HG03354 (cell line): ENCODE measurements around the gene PODXL2.
"Not testable (repeated sequence)": the region's sequence is repeated elsewhere in the genome, so short reads cannot be mapped to it uniquely, and the experiment has no call there.

Experiments used
- ATAC-seq: cut with Tn5 transposase; IDR thresholded peaks from one replicate; pipeline ENCODE4 v1.9.1; 2021; ENCODE audit warnings: mild to moderate bottlenecking; ENCODE audit not compliant: unreplicated experiment, poor library complexity, severe bottlenecking

Gene PODXL2

DNA sequence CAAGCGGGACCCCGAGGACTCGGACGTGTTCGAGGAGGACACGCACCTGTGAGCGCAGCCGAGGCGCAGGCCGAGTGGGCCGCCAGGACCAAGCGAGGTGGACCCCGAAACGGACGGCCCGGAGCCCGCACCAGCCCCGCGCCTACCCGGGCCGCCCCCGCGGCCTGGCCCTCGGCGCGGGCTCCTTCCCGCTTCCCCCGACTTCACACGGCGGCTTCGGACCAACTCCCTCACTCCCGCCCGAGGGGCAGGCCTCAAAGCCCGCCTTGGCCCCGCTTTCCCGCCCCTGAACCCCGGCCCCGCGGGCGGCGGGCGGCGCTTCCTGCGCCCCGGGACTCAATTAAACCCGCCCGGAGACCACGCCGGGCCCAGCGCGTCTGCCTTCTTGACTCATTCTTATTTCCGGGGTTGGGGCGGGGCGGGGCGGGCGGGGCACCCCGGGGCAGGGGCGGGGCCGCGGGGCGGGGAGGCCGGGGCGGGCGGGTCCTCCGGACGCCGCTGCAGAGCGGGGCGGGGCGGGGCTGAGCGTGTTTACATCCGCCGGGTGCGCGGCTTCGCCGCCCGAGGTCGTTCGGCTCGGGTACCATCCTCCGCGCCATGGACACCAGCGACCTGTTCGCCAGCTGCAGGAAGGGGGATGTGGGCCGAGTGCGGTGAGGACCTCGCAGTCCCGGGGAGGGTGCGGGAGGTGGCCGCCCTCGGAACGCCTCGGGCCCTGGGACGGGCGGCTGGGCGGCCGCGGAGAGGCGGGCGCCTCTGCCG is 43.6 kb downstream of the PODXL2 start, which contains the start of gene ABTB1:
TSS of gene ABTB1 (plus strand) at position 524 of the 762 bp plus-strand sequence. CDS start at position 598, 74 bp downstream.
- peak; percentile 74 for ATAC-seq

DNA sequence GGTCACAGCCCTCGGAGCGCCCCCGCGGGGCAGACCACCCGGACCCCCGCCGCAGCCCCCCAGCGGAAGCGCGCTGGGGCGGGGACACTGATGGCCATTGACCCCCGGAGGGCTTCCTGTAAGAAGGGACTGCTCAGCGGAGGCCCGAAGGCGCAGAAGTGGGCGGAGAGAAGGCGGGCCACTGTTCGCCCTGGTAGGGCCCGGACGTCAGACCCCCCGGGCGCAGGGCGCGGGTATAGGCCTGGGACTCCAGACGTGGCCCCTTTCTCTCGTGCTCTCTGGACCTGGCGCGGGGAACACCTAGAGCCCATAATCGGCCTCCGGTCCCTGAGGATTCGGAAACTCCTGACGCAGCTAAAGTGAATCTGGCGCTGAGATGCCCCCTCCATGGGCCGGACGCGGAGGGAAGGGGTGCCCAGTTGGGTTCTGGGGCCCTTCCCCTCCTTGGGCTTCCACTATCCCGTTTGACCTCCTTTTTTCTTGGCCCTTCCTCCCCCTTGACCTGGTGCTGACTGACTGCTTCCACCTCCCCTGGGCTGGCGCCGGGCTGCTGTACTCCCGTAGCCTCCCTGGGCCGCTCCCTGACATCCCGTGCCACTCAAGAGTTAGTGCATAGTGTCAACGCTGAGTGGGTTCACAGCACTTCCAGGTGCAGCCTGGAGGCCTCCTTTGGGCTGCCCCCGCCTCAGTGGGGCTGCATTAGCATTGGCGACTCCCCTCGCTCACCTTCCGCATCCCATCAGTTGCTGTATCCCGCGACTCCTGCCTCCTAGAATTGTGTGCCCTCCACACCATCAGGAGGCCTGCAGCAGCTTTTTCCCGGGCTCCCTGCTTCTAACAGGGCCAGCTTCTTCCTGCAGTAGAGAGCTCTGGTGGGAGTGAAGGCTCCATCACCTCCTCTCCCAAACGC is 44.5 kb downstream of the PODXL2 start:
- peak; percentile 44 for ATAC-seq

GRCh38 chr3:127674101-127674721 is 45.2 kb downstream of the PODXL2 start:
- ATAC-seq: no peak

- ATAC-seq: no peak
Measured at GRCh38 chr3:127674790-127675189, 45.8 kb downstream of the PODXL2 start.

GRCh38 chr3:127675651-127676391 is 46.8 kb downstream of the PODXL2 start:
- ATAC-seq: no peak

DNA sequence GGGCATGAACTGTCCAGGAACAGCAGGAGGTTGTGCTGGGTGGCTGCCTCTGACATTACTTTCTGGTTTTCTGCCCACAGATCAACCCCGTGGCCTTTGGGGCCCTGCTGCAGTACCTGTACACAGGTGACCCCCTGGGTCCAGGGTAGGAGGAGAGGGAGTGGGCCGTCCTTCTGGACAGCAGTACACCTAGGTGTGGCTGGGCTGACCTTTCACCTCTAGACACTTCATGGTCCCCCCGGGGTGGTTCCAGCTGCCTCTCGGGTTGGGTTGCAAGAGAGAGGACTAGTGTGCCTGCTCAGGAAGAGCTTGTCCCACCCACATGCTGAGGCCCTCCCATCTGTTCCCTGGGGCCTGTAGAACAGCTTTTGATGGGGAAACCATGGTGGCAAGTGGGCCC is 47.5 kb downstream of the PODXL2 start:
- ATAC-seq: no peak

GRCh38 chr3:127676921-127677351 is 48.0 kb downstream of the PODXL2 start:
- no peak for ATAC-seq

GRCh38 chr3:127677541-127678314 is 48.7 kb downstream of the PODXL2 start:
- ATAC-seq: no peak

DNA sequence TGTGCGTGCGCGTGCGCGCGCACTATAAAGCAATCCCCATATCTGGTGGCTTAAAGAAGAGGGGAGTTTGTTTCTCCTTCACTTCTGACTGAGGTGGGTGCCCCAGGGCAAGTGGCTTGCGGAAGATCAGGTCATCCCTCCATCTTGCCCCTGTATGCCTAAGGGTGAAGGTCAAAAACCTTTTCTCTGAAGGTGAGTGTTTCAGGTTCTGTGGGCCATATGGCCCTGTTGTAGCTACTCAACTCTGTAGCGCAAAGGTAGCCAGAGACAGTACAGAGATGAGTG is 49.3 kb downstream of the PODXL2 start:
- no peak for ATAC-seq

DNA sequence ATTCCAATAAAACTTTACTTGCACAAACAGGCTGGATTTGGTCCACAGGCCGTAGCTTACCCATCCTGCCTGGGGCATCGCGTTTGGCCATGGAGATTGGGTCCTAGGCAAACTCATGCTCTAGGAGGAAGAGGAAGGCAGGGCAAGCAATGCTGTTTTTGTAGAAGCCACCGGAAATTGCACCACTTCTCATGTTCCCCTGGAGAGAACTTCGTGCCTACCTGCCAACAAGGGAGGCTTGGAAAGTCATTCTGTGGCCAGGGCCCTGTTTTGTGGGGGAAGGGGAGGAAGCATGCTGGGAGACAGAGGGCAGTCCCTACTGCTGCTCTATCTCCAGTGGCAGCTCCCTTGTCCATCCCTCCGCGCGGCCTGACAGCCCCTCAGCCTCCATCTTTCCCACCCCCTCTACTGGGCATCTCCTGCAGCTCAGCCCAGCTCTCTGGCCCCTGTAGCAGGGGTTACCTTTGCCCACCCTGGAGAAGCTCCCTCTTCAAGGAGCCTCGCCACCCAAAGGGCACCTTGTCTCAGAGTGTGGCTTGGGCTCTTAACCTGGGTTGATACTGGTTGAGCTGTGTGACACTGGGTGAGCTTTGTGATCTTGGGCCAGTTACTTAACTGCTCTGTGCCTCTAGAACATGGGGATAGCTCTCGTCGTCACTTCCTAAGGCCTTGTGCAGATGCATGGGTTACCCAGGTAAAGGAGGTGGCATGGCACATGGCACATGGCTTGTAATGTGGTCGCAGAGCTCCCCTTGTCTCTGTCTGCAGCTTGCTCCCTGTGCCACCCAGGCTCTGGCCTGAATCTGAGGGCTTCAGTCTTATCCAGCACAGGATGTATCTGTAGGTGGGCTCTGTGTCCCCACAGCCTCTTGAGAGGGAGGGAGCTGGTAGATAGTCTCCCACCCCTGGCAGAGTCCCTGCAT is 49.9 kb downstream of the PODXL2 start:
- ATAC-seq: no peak

DNA sequence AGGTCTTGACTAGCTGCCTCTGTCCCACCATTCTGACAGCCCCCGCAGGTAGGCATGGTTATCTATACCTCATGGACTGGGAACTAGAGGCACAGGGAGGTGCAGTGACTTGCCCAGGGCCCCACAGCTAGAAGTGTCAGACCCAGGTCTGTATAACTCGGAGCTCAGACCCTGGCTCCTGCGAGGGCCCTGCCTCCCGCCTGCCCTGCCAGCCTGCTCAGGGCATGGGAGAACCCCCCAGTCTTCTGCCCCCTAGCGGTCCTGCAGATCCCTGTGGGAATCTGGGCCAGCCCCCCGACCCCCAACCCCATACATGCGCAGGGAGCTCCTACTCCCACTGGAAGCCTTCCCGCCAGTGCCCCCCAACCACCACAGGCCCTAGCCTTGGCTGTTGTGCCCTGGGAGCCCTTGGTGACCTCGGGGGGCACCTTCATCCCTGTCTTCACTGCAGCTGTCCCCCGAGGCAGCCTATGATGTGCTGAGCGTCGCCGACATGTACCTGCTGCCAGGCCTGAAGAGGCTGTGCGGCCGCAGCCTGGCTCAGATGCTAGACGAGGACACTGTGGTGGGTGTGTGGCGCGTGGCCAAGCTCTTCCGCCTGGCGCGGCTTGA is 50.7 kb downstream of the PODXL2 start:
- ATAC-seq: no peak

DNA sequence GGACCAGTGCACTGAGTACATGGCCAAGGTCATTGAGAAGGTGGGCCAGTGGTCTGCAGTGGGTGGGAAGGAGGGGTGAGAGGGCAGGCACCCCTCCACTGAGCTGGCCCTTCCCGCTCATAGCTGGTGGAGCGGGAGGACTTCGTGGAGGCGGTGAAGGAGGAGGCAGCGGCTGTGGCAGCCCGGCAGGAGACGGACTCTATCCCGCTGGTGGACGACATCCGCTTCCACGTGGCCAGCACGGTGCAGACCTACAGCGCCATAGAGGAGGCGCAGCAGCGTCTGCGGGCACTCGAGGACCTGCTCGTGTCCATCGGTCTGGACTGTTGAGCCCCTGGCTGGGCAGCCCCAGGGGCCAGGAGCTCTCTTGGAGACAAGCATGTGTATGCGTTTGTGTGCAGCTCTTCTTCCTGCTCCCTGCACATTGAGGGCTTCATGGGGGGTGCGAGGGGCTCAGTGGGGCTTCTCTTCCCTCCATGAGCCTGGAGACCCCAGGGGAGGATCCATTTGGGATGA is 51.2 kb downstream of the PODXL2 start:
- no peak for ATAC-seq

- no peak for ATAC-seq
Measured at GRCh38 chr3:127680798-127681221, 51.8 kb downstream of the PODXL2 start.

DNA sequence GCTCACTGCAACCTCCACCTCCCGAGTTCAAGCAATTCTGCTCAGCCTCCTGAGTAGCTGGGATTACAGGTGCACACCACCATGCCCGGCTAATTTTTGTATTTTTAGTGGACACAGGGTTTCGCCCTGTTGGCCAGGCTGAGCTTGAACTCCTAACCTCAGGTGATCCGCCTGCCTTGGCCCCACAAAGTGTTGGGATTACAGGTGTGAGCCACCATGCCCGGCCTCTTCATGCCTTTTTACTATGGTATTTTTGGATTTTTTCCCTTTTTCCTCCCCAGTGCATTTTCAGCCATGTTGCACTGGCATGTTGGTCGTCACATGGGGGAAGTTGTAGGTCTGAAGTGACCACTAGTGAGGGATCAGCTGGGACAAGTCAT is 53.2 kb downstream of the PODXL2 start:
- not testable (repeated sequence) for ATAC-seq

- ATAC-seq: no peak
Measured at GRCh38 chr3:127682561-127682960, 53.6 kb downstream of the PODXL2 start.

GRCh38 chr3:127684871-127685707 is 56.1 kb downstream of the PODXL2 start:
- no peak for ATAC-seq
